HCT116 (cell line): Measurements from ENCODE around the gene RGSL1. TPM values are rescaled to one million over a fixed set of nuclear protein-coding genes. Genes with fewer than 3 reads are reported as not detected.

Experiments used
- ATAC-seq: fragments of 200-7000 bp; cut with Tn5 transposase; 2 replicates; pipeline ENCODE4 v1.9.1; 2020; ENCODE audit warnings: mild to moderate bottlenecking, moderate library complexity
- BruUV-seq: library from RNA; stranded (reverse); fragments of 400-500 nt; replicated peaks from 2 replicates; lab custom pipeline; 2021; lab: Mats Ljungman, UMichigan
- CTCF ChIA-PET: fragments of 300-600 bp; sonication (Branson Sonifier 250); formaldehyde crosslinking; loops from one replicate; lab custom pipeline; 2021; ENCODE audit warnings: antibody characterized with exemption; lab: Charles Lee
- POLR2A ChIA-PET: fragments of 300-600, 350-600 bp; sonication (Branson Sonifier 250); formaldehyde crosslinking; loops from one replicate; lab custom pipeline; 2021; ENCODE audit warnings: antibody characterized with exemption; lab: Charles Lee
- RAD21 ChIA-PET, 2 experiments: fragments of 300-600 bp; sonication (Branson Sonifier 250); formaldehyde crosslinking; loops; one replicate each; lab custom pipeline; 2023; ENCODE audit warnings: low total read pairs in 2 of 2; ENCODE audit not compliant: uncharacterized antibody in 2 of 2, unreplicated experiment in 2 of 2, low non-redundant PET in 1 of 2; lab: Charles Lee
- DNase-seq: peaks from one replicate; pipeline ENCODE4 v3.0.0-alpha.2; 2010; ENCODE audit warnings: low read depth, low spot score
- H2AFZ ChIP-seq: fragments of 200-600 bp; shearing (Covaris generic), sonication (generic); 2 replicates; pipeline ENCODE4 v1.6.1; 2017; ENCODE audit warnings: low read depth, mixed run types, mixed read lengths, antibody characterized with exemption, low read length; ENCODE audit not compliant: poor library complexity, severe bottlenecking
- H3K27ac ChIP-seq: 2 replicates; pipeline ENCODE4 v1.5.1; 2012; ENCODE audit warnings: low read depth, low read length
- H3K27me3 ChIP-seq: fragments of 200-600 bp; sonication (generic); 2 replicates; pipeline ENCODE4 v1.6.1; 2016; ENCODE audit warnings: mixed run types, low read length, mixed read lengths; ENCODE audit not compliant: insufficient read depth
- H3K36me3 ChIP-seq, 2 experiments: fragments of 200-500 bp in 1 of 2; fragments of 200-600 bp in 1 of 2; sonication (Bioruptor generic) in 1 of 2; sonication (generic) in 1 of 2; 2 replicates each; pipeline versions ENCODE4 v1.5.1 to v1.6.1; 2014 to 2016; ENCODE audit warnings: low read length in 2 of 2, inconsistent platforms in 1 of 2, mixed read lengths in 1 of 2, mixed run types in 1 of 2; ENCODE audit not compliant: insufficient read depth in 2 of 2, control insufficient read depth in 1 of 2
- H3K4me1 ChIP-seq, 2 experiments: fragments of 200-600 bp in 1 of 2; sonication (generic) in 1 of 2; 2 replicates each; pipeline versions ENCODE4 v1.5.1 to v1.6.1; 2012 to 2017; ENCODE audit warnings: low read length in 2 of 2, inconsistent platforms in 1 of 2, mild to moderate bottlenecking in 1 of 2, mixed read lengths in 1 of 2, mixed run types in 1 of 2, moderate library complexity in 1 of 2; ENCODE audit not compliant: insufficient read depth in 2 of 2, control insufficient read depth in 1 of 2
- H3K4me2 ChIP-seq: fragments of 200-600 bp; sonication (generic); 2 replicates; pipeline ENCODE4 v1.6.1; 2017; ENCODE audit warnings: mixed run types, low read length, mixed read lengths
- H3K4me3 ChIP-seq, 2 experiments: fragments of 200-600 bp in 1 of 2; sonication (generic) in 1 of 2; replicated peaks in 1 of 2; 2 replicates each; pipeline ENCODE4 v1.5.1; 2011 to 2016; ENCODE audit warnings: low read length in 2 of 2, control low read depth in 1 of 2, low read depth in 1 of 2, mild to moderate bottlenecking in 1 of 2, mixed read lengths in 1 of 2, mixed run types in 1 of 2
- H3K79me2 ChIP-seq: fragments of 200-600 bp; sonication (generic); 2 replicates; pipeline ENCODE4 v1.6.1; 2017; ENCODE audit warnings: mild to moderate bottlenecking, mixed run types, low read length, moderate library complexity, mixed read lengths; ENCODE audit not compliant: insufficient read depth
- H3K9ac ChIP-seq: fragments of 200-600 bp; sonication (generic); 2 replicates; pipeline ENCODE4 v1.6.1; 2016; ENCODE audit warnings: low read length, mixed read lengths
- H3K9me2 ChIP-seq: fragments of 200-600 bp; sonication (generic), shearing (Covaris generic); 2 replicates; pipeline ENCODE4 v1.6.1; 2017; ENCODE audit warnings: mixed run types, mild to moderate bottlenecking, moderate library complexity; ENCODE audit not compliant: insufficient read depth
- H3K9me3 ChIP-seq, 2 experiments: fragments of 200-500 bp in 1 of 2; fragments of 200-600 bp in 1 of 2; sonication (Bioruptor generic) in 1 of 2; sonication (generic) in 1 of 2; 2 replicates each; pipeline ENCODE4 v1.6.1; 2014 to 2017; ENCODE audit warnings: low read length in 2 of 2, mixed read lengths in 2 of 2, inconsistent platforms in 1 of 2, low read depth in 1 of 2, mild to moderate bottlenecking in 1 of 2, mixed run types in 1 of 2, moderate library complexity in 1 of 2; ENCODE audit not compliant: control insufficient read depth in 1 of 2, insufficient read depth in 1 of 2
- H4K20me1 ChIP-seq: fragments of 200-600 bp; sonication (generic), shearing (Covaris generic); 2 replicates; pipeline ENCODE4 v1.6.1; 2017; ENCODE audit warnings: mixed run types, mild to moderate bottlenecking, moderate library complexity; ENCODE audit not compliant: insufficient read depth
- CEBPB ChIP-seq: IDR thresholded peaks from 2 replicates; pipeline ENCODE4 v1.6.1; 2012; ENCODE audit warnings: low read depth
- EGR1 ChIP-seq: IDR thresholded peaks from 2 replicates; pipeline ENCODE4 v1.6.1; 2012; ENCODE audit warnings: low read depth
- ELF1 ChIP-seq: IDR thresholded peaks from 2 replicates; pipeline ENCODE4 v1.6.1; 2012; ENCODE audit warnings: low read depth, borderline replicate concordance
- EZH2 ChIP-seq: fragments of 200-600 bp; sonication (generic); IDR thresholded peaks from 2 replicates; pipeline ENCODE4 v1.6.1; 2017; ENCODE audit warnings: antibody characterized with exemption, mixed run types
- POLR2A ChIP-seq: IDR thresholded peaks from 2 replicates; pipeline ENCODE4 v1.7.0; 2011; ENCODE audit warnings: borderline replicate concordance; ENCODE audit not compliant: insufficient read depth, insufficient read length; ENCODE audit errors: extremely low read depth
- POLR2AphosphoS5 ChIP-seq: IDR thresholded peaks from 2 replicates; pipeline ENCODE4 v1.6.1; 2011; ENCODE audit warnings: mild to moderate bottlenecking, low read depth, low read length, moderate library complexity
- SIN3A ChIP-seq: IDR thresholded peaks from 2 replicates; pipeline ENCODE4 v1.6.1; 2012; ENCODE audit warnings: low read depth
- SP1 ChIP-seq: IDR thresholded peaks from 2 replicates; pipeline ENCODE4 v1.6.1; 2012; ENCODE audit warnings: low read depth
- YY1 ChIP-seq: IDR thresholded peaks from 2 replicates; pipeline ENCODE4 v1.6.1; 2011; ENCODE audit warnings: low read length, low read depth, moderate library complexity, mild to moderate bottlenecking; ENCODE audit not compliant: insufficient replicate concordance; ENCODE audit errors: extremely low read depth
- ZBTB33 ChIP-seq: IDR thresholded peaks from 2 replicates; pipeline ENCODE4 v1.6.1; 2011; ENCODE audit warnings: mild to moderate bottlenecking, low read length, moderate library complexity; ENCODE audit not compliant: insufficient replicate concordance; ENCODE audit errors: extremely low read depth
- ZFX ChIP-seq: fragments of 450-650 bp; IDR thresholded peaks from 2 replicates; pipeline ENCODE4 v1.6.1; 2017
- ZNF274 ChIP-seq: fragments of 200-500 bp; sonication (Bioruptor generic); IDR thresholded peaks from 2 replicates; pipeline ENCODE4 v1.6.1; 2014; ENCODE audit warnings: mild to moderate bottlenecking, low read depth, low read length, inconsistent platforms
- intact Hi-C: fragments of 100-400 bp; cut with micrococcal nuclease; formaldehyde crosslinking; loops from 2 replicates; pipeline ENCODE4 v1.10.0; 2022
- total RNA-seq: library from RNA; stranded (reverse); gene quantifications from one replicate; pipeline ENCODE4 v1.2.1, GENCODE V29; 2021; ENCODE audit not compliant: unreplicated experiment
- TF ChIP-seq, protein P1 (sequence below): IDR thresholded peaks from 2 replicates; pipeline ENCODE4 v1.6.1; 2012; ENCODE audit warnings: low read depth

RGSL1 gene
- total RNA-seq, 1 experiment from 2014 or later = not detected

GRCh38 chr1:182563095-182563494, 113.1 kb downstream of the RGSL1 start (continued):
- TF ChIP-seq, protein P1, sequence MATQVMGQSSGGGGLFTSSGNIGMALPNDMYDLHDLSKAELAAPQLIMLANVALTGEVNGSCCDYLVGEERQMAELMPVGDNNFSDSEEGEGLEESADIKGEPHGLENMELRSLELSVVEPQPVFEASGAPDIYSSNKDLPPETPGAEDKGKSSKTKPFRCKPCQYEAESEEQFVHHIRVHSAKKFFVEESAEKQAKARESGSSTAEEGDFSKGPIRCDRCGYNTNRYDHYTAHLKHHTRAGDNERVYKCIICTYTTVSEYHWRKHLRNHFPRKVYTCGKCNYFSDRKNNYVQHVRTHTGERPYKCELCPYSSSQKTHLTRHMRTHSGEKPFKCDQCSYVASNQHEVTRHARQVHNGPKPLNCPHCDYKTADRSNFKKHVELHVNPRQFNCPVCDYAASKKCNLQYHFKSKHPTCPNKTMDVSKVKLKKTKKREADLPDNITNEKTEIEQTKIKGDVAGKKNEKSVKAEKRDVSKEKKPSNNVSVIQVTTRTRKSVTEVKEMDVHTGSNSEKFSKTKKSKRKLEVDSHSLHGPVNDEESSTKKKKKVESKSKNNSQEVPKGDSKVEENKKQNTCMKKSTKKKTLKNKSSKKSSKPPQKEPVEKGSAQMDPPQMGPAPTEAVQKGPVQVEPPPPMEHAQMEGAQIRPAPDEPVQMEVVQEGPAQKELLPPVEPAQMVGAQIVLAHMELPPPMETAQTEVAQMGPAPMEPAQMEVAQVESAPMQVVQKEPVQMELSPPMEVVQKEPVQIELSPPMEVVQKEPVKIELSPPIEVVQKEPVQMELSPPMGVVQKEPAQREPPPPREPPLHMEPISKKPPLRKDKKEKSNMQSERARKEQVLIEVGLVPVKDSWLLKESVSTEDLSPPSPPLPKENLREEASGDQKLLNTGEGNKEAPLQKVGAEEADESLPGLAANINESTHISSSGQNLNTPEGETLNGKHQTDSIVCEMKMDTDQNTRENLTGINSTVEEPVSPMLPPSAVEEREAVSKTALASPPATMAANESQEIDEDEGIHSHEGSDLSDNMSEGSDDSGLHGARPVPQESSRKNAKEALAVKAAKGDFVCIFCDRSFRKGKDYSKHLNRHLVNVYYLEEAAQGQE = no peak
- no peak for TF ChIP-seq ZBTB33

- no peak for DNase-seq
- Histone ChIP-seq H2AFZ (no peak overlapping the region), H3K4me1 (no peaks in the 10 kb centered on the region), H3K9me2 (no peaks in the 10 kb centered on the region), H3K9me3 (no peaks in the 10 kb centered on the region), H3K27ac (no peak overlapping the region), H3K4me2 (no peak overlapping the region), H3K27me3 (no peaks in the 10 kb centered on the region), H3K79me2 (no peaks in the 10 kb centered on the region), H3K4me3 (no peak overlapping the region), H3K9ac (no peak overlapping the region), H3K36me3 (no peaks in the 10 kb centered on the region), H4K20me1 (no peaks in the 10 kb centered on the region)
- ChIA-PET RAD21 (no interaction called here), POLR2A (no interaction called here), CTCF (no interaction called here)
- no peak for ATAC-seq
- intact Hi-C loops = no loop called here
- BruUV-seq = no TSS peak
- no peak for TF ChIP-seq SP1
- no peak for TF ChIP-seq SIN3A
- TF ChIP-seq POLR2A = no peak
- TF ChIP-seq ZFX = no peak
- no peak for TF ChIP-seq YY1
- TF ChIP-seq POLR2AphosphoS5 = no peak
- no peak for TF ChIP-seq EGR1
- TF ChIP-seq ZBTB33 = no peak
- TF ChIP-seq ZNF274 = no peak
- no peak for TF ChIP-seq ELF1
- TF ChIP-seq EZH2 = no peak
- TF ChIP-seq CEBPB = no peak
Measured at GRCh38 chr1:182564406-182565004, 114.6 kb downstream of the RGSL1 start.
